Endothelial cell of umbilical vein (primary cell): ENCODE data around the gene STX4. TPM values are rescaled to one million over a fixed set of nuclear protein-coding genes. Genes with fewer than 3 reads are reported as not detected.

ENCODE experiments used
- BruUV-seq: library from RNA; stranded (reverse); fragments of 400-500 nt; replicated peaks from 2 replicates; lab custom pipeline; 2021; lab: Mats Ljungman, UMichigan
- CTCF ChIA-PET: fragments of 300-600, 350-600 bp; sonication (Branson Sonifier 250); formaldehyde crosslinking; loops from one replicate; lab custom pipeline; 2021; ENCODE audit warnings: antibody characterized with exemption, inconsistent platforms; lab: Charles Lee
- POLR2A ChIA-PET: fragments of 300-600, 350-600 bp; sonication (Branson Sonifier 250); formaldehyde crosslinking; loops from one replicate; lab custom pipeline; 2021; ENCODE audit warnings: antibody characterized with exemption, inconsistent platforms; lab: Charles Lee
- DNase-seq: peaks from one replicate; pipeline ENCODE4 v3.0.0-alpha.2; 2011; ENCODE audit warnings: low read depth, low spot score
- FAIRE-seq: peaks from 2 replicates; lab custom pipeline; 2011; peaks lifted over from hg19 to GRCh38; lab: Jason Lieb, UNC
- H2AFZ ChIP-seq: 2 replicates; pipeline ENCODE4 v1.6.0; 2012; ENCODE audit warnings: low read depth, low read length, control low read depth, inconsistent platforms
- H3K27ac ChIP-seq: 2 replicates; pipeline ENCODE4 v1.5.1; 2011; ENCODE audit warnings: low read depth, mild to moderate bottlenecking, control low read depth, low read length, moderate library complexity; ENCODE audit not compliant: insufficient read depth
- H3K27me3 ChIP-seq, 2 experiments: 2 replicates each; pipeline versions ENCODE4 v1.6.0 to v1.6.1; 2011; ENCODE audit warnings: low read length in 2 of 2, mixed read lengths in 1 of 2; ENCODE audit not compliant: control insufficient read depth in 2 of 2, insufficient read depth in 2 of 2
- H3K36me3 ChIP-seq, 2 experiments: 2 replicates in 1 of 2; 3 replicates in 1 of 2; pipeline ENCODE4 v1.5.1; 2011; ENCODE audit warnings: low read length in 2 of 2, mild to moderate bottlenecking in 1 of 2, moderate library complexity in 1 of 2; ENCODE audit not compliant: control insufficient read depth in 2 of 2, insufficient read depth in 2 of 2; ENCODE audit errors: extremely low read depth in 1 of 2
- H3K4me1 ChIP-seq: 3 replicates; pipeline ENCODE4 v1.5.1; 2011; ENCODE audit warnings: mild to moderate bottlenecking, low read length; ENCODE audit not compliant: control insufficient read depth, insufficient read depth; ENCODE audit errors: extremely low read depth
- H3K4me2 ChIP-seq: 2 replicates; pipeline ENCODE4 v1.6.1; 2011; ENCODE audit warnings: low read length, control low read depth, mixed read lengths; ENCODE audit not compliant: insufficient read depth
- H3K4me3 ChIP-seq, 3 experiments: fragments of 200-600 bp in 1 of 3; sonication (generic), shearing (Covaris generic) in 1 of 3; replicated peaks in 1 of 3; 2 replicates each; pipeline ENCODE4 v1.5.1; 2011 to 2016; ENCODE audit warnings: control low read depth in 3 of 3, low read length in 3 of 3, mild to moderate bottlenecking in 2 of 3, inconsistent platforms in 1 of 3, low read depth in 1 of 3, moderate library complexity in 1 of 3; ENCODE audit not compliant: insufficient read depth in 1 of 3
- H3K79me2 ChIP-seq: 2 replicates; pipeline ENCODE4 v1.6.0; 2012; ENCODE audit warnings: low read length, inconsistent platforms; ENCODE audit not compliant: control insufficient read depth, insufficient read depth
- H3K9ac ChIP-seq: replicated peaks from 2 replicates; pipeline ENCODE3; 2011; ENCODE audit warnings: low read length, control low read depth; ENCODE audit not compliant: insufficient read depth; ENCODE audit errors: extremely low read depth
- H3K9me1 ChIP-seq: replicated peaks from 3 replicates; pipeline ENCODE4 v1.6.0; 2011; ENCODE audit warnings: mild to moderate bottlenecking, low read length; ENCODE audit not compliant: control insufficient read depth, insufficient read depth; ENCODE audit errors: extremely low read depth
- H3K9me3 ChIP-seq: replicated peaks from 2 replicates; pipeline ENCODE4 v1.5.1; 2012; ENCODE audit warnings: low read length, inconsistent platforms; ENCODE audit not compliant: control insufficient read depth, insufficient read depth
- H4K20me1 ChIP-seq: replicated peaks from 2 replicates; pipeline ENCODE3; 2011; ENCODE audit warnings: mild to moderate bottlenecking, low read length; ENCODE audit not compliant: control insufficient read depth, insufficient read depth; ENCODE audit errors: extremely low read depth
- EZH2 ChIP-seq: IDR thresholded peaks from 2 replicates; pipeline ENCODE4 v1.6.1; 2012; ENCODE audit warnings: borderline replicate concordance, low read depth, mild to moderate bottlenecking, moderate library complexity, low read length, inconsistent platforms; ENCODE audit not compliant: severe bottlenecking
- FOS ChIP-seq: IDR thresholded peaks from 2 replicates; pipeline ENCODE4 v1.6.1; 2011; ENCODE audit warnings: mild to moderate bottlenecking, low read length, moderate library complexity, borderline replicate concordance; ENCODE audit not compliant: insufficient read depth
- MYC ChIP-seq: IDR thresholded peaks from one replicate; pipeline ENCODE4 v1.6.1; 2011; ENCODE audit warnings: mild to moderate bottlenecking, low read depth, low read length
- POLR2A ChIP-seq: IDR thresholded peaks from 2 replicates; pipeline ENCODE4 v1.6.1; 2012; ENCODE audit warnings: low read depth, mild to moderate bottlenecking, control low read depth, low read length
- POLR2AphosphoS5 ChIP-seq: IDR thresholded peaks from 2 replicates; pipeline ENCODE4 v1.6.1; 2012; ENCODE audit warnings: low read depth, mild to moderate bottlenecking, control low read depth, low read length, moderate library complexity; ENCODE audit not compliant: insufficient read depth
- dilution Hi-C: fragments of 300-500 bp; cut with MboI; formaldehyde crosslinking; loops from one replicate; pipeline ENCODE4 v1.15.0; 2019; ENCODE audit warnings: low sequenced_read_pairs; ENCODE audit not compliant: extremely low pct_ligation_motif_present
- intact Hi-C: fragments of 100-400 bp; cut with micrococcal nuclease; formaldehyde crosslinking; loops from one replicate; pipeline ENCODE4 v1.10.0; 2022
- polyA plus RNA-seq, 4 experiments: library from polyadenylated mRNA; depleted of rRNA in 3 of 4; stranded (reverse) in 3 of 4; unstranded in 1 of 4; fragments of >200 nt; gene quantifications; 2 replicates each; pipeline versions ENCODE4 v1.2.1 to v1.2.3, GENCODE V29; 2011 to 2012; ENCODE audit warnings: missing spikeins in 1 of 4
- total RNA-seq: library from RNA; stranded (reverse); gene quantifications from 2 replicates; pipeline ENCODE4 v1.2.3, GENCODE V29; 2021
- TF ChIP-seq, protein P1 (sequence below): IDR thresholded peaks from 2 replicates; pipeline ENCODE4 v1.6.1; 2011; ENCODE audit not compliant: insufficient read depth, insufficient read length
- TF ChIP-seq, protein P2 (sequence below), 2 donors: IDR thresholded peaks; 1 replicate in 1 of 2; 2 replicates in 1 of 2; pipeline ENCODE4 v1.5.1; 2011; ENCODE audit warnings: low read length in 2 of 2, mild to moderate bottlenecking in 2 of 2, moderate library complexity in 2 of 2, control low read depth in 1 of 2, inconsistent platforms in 1 of 2, low read depth in 1 of 2; ENCODE audit not compliant: insufficient read depth in 1 of 2; ENCODE audit errors: extremely low read depth in 1 of 2

Gene STX4
- total and polyA plus RNA-seq, 2 donors (not counting 3 experiments of a cell fraction or from before 2014, with no cell fraction given), result 49.5 to 65.2 TPM

DNA sequence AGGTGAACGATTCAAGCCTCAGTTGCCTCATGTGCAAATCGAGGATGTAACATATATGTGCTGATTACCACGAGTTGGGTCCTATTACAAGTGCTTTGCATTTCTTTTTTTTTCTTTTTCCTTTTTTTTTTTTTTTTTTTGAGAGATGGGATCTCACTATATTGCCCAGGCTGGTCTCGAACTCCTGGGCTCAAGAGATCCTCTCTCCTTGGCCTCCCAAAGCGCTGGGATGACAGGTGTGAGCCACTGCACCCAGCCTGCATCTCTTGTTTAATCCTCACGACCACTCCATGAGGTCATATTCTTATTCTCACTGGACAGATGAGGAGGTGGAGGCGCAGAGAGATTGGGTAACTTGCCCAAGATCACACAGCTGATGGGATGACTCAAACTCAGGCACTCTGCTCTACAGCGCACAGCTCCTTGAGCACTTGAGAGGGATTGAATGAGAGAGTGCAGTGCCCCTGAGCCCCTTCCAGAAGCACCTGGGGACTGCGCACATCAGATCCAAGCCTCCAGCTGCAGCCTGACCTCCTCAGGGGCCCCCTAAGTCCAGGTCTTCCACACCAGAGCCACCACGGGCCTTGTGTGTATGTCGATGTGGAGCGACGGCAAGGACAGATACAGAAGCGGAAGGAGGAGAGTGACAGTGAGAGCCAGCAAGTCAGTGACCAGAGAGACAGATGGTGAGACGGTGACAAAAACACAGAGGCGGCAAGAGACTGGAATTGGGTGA is 27.8 kb upstream of the STX4 start:
- Histone ChIP-seq H3K4me3 (no peak overlapping the region), H3K27ac (no peak overlapping the region), H4K20me1 (no peaks in the 10 kb centered on the region), H3K27me3 (peaks cover 8 to 16% of the 10 kb centered on the region in 2 experiments), H3K9ac (no peak overlapping the region), H3K4me2 (no peak overlapping the region), H3K36me3 (no peaks in the 10 kb centered on the region), H3K9me1 (no peaks in the 10 kb centered on the region), H3K4me1 (no peaks in the 10 kb centered on the region), H3K9me3 (no peaks in the 10 kb centered on the region), H3K79me2 (no peaks in the 10 kb centered on the region), H2AFZ (no peak overlapping the region)
- DNase-seq (no peak), FAIRE-seq (no peak)
- ChIA-PET CTCF (no interaction called here), POLR2A (no interaction called here)
- BruUV-seq, result no TSS peak
- TF ChIP-seq FOS (no peak), POLR2AphosphoS5 (no peak), POLR2A (no peak), MYC (no peak), EZH2 (no peak)
- TF ChIP-seq, protein P1, sequence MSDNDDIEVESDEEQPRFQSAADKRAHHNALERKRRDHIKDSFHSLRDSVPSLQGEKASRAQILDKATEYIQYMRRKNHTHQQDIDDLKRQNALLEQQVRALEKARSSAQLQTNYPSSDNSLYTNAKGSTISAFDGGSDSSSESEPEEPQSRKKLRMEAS, result no peak
- TF ChIP-seq, protein P2, sequence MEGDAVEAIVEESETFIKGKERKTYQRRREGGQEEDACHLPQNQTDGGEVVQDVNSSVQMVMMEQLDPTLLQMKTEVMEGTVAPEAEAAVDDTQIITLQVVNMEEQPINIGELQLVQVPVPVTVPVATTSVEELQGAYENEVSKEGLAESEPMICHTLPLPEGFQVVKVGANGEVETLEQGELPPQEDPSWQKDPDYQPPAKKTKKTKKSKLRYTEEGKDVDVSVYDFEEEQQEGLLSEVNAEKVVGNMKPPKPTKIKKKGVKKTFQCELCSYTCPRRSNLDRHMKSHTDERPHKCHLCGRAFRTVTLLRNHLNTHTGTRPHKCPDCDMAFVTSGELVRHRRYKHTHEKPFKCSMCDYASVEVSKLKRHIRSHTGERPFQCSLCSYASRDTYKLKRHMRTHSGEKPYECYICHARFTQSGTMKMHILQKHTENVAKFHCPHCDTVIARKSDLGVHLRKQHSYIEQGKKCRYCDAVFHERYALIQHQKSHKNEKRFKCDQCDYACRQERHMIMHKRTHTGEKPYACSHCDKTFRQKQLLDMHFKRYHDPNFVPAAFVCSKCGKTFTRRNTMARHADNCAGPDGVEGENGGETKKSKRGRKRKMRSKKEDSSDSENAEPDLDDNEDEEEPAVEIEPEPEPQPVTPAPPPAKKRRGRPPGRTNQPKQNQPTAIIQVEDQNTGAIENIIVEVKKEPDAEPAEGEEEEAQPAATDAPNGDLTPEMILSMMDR (IDR thresholded peaks at IDR 0.05; ENCODE audit: extremely low read depth in 1 of 2, insufficient read depth in 1 of 2, low read depth in 1 of 2, low read length in 2 of 2), result no peak
- intact Hi-C loops, result no loop called here
- dilution Hi-C loops, result no loop called here
